Measurements from ENCODE around the gene DSE.

GRCh38 chr6:116406678-116407345 lies 36.1 kb downstream of the DSE start:
- TF ChIP-seq FOXM1 (IDR thresholded peaks at IDR 0.05; ENCODE audit: borderline replicate concordance) = no peak
- TF ChIP-seq SUZ12 (IDR thresholded peaks at IDR 0.05) = no peak
- no peak for TF ChIP-seq FOXA1 (IDR thresholded peaks at IDR 0.05)
- no peak for TF ChIP-seq BHLHE40 (IDR thresholded peaks at IDR 0.05; ENCODE audit: borderline replicate concordance)
- no peak for TF ChIP-seq FOXK2 (IDR thresholded peaks at IDR 0.05)
- no peak for TF ChIP-seq CTBP1 (IDR thresholded peaks at IDR 0.05; ENCODE audit: borderline replicate concordance)
- TF ChIP-seq ARNT (IDR thresholded peaks at IDR 0.05) = no peak
- TF ChIP-seq PKNOX1 (IDR thresholded peaks at IDR 0.05) = no peak
- TF ChIP-seq SP1 (IDR thresholded peaks at IDR 0.05) = no peak
- TF ChIP-seq HDGF (IDR thresholded peaks at IDR 0.05; ENCODE audit: borderline replicate concordance) = no peak
- no peak for TF ChIP-seq TARDBP (IDR thresholded peaks at IDR 0.05)
- TF ChIP-seq ELF4 (IDR thresholded peaks at IDR 0.05) = no peak
- no peak for TF ChIP-seq ZNF384 (IDR thresholded peaks at IDR 0.05)
- TF ChIP-seq NFRKB (IDR thresholded peaks at IDR 0.05) = no peak
